Neural crest cell (in vitro differentiated cells): Measurements from ENCODE around the gene PAK6. TPM values are rescaled to one million over a fixed set of nuclear protein-coding genes. Genes with fewer than 3 reads are reported as not detected.

Source experiments
- DNase-seq: peaks from one replicate; pipeline ENCODE4 v3.0.0; 2021; ENCODE audit warnings: low read depth, mixed read lengths, low spot score
- H3K27ac Mint-ChIP-seq: one replicate; pipeline ENCODE4 v1.8.0; 2021; ENCODE audit warnings: mild to moderate bottlenecking, mixed read lengths; ENCODE audit not compliant: unreplicated experiment
- H3K27me3 Mint-ChIP-seq: 2 replicates; pipeline ENCODE4 v1.8.0; 2021; ENCODE audit warnings: low read depth, mild to moderate bottlenecking, mixed read lengths
- H3K36me3 Mint-ChIP-seq: 2 replicates; pipeline ENCODE4 v1.8.0; 2021; ENCODE audit warnings: low read depth, mild to moderate bottlenecking, mixed read lengths
- H3K4me1 Mint-ChIP-seq: 2 replicates; pipeline ENCODE4 v1.8.0; 2021; ENCODE audit warnings: mixed read lengths
- H3K4me3 Mint-ChIP-seq: one replicate; pipeline ENCODE4 v1.8.0; 2021; ENCODE audit warnings: mild to moderate bottlenecking, mixed read lengths
- H3K9me3 Mint-ChIP-seq: 2 replicates; pipeline ENCODE4 v1.8.0; 2021; ENCODE audit warnings: mixed read lengths
- total RNA-seq: library from RNA; stranded (reverse); gene quantifications from 2 replicates; pipeline ENCODE4 v1.2.1, GENCODE V29; 2021
- TF ChIP-seq, protein P1 (sequence below): fragments of 200-600 bp; sonication (generic); conservative IDR thresholded peaks from 2 replicates; pipeline ENCODE4 v1.5.0; 2021; ENCODE audit warnings: antibody characterized with exemption, mild to moderate bottlenecking

PAK6 gene
- total RNA-seq, 1 donor from 2014 or later: 0.28 TPM

DNA sequence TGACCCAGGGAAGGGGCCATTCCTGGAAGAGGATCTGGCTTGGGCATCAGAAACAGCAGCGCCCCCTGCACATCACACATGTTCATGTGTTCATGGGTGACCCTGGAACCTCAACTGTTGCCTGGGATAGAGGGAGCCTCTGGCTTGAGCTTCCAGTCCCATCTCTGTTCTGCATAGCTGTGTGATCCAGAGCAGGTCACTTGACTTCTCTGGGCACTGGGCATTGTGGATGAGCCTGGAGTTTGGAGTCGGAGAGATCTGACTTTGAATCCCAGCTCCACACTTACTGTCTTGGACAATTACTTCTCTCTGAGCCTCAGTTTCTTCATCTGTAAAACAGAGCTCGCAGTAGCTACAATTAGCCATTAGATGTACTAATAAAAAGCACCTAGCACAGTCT, 15.6 kb downstream of the PAK6 start:
- Mint-ChIP-seq H3K36me3 (no peaks in the 10 kb centered on the region), H3K27ac (no peak overlapping the region), H3K4me1 (peaks cover 5% of the 10 kb centered on the region), H3K4me3 (no peak overlapping the region), H3K27me3 (peaks cover 61% of the 10 kb centered on the region), H3K9me3 (no peaks in the 10 kb centered on the region)
- no peak for DNase-seq
- TF ChIP-seq, protein P1, sequence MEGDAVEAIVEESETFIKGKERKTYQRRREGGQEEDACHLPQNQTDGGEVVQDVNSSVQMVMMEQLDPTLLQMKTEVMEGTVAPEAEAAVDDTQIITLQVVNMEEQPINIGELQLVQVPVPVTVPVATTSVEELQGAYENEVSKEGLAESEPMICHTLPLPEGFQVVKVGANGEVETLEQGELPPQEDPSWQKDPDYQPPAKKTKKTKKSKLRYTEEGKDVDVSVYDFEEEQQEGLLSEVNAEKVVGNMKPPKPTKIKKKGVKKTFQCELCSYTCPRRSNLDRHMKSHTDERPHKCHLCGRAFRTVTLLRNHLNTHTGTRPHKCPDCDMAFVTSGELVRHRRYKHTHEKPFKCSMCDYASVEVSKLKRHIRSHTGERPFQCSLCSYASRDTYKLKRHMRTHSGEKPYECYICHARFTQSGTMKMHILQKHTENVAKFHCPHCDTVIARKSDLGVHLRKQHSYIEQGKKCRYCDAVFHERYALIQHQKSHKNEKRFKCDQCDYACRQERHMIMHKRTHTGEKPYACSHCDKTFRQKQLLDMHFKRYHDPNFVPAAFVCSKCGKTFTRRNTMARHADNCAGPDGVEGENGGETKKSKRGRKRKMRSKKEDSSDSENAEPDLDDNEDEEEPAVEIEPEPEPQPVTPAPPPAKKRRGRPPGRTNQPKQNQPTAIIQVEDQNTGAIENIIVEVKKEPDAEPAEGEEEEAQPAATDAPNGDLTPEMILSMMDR: no peak

DNA sequence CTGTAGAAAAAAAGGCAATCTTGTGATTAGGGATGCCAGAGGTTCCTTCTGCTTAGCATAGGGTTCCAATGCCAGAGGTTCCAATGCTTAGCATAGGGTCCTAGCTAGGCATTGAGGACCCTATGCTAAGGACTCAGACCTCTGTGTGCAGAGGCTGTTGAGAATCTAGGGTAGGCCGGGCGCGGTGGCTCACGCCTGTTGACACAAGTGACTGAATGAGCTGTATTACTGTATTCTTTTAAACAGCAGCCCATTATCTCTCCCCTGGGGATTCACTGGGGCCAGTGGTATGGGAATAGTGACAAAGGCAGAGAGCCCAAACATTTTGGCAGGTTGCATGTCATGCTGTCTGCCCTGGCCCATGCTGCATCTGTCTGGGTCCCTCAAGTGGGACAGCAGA, 16.2 kb downstream of the PAK6 start:
- Mint-ChIP-seq H3K4me3 (no peak overlapping the region), H3K36me3 (no peaks in the 10 kb centered on the region), H3K4me1 (peaks cover 5% of the 10 kb centered on the region), H3K9me3 (no peaks in the 10 kb centered on the region), H3K27ac (no peak overlapping the region), H3K27me3 (peaks cover 55% of the 10 kb centered on the region)
- no peak for DNase-seq
- TF ChIP-seq, protein P1: no peak

DNA sequence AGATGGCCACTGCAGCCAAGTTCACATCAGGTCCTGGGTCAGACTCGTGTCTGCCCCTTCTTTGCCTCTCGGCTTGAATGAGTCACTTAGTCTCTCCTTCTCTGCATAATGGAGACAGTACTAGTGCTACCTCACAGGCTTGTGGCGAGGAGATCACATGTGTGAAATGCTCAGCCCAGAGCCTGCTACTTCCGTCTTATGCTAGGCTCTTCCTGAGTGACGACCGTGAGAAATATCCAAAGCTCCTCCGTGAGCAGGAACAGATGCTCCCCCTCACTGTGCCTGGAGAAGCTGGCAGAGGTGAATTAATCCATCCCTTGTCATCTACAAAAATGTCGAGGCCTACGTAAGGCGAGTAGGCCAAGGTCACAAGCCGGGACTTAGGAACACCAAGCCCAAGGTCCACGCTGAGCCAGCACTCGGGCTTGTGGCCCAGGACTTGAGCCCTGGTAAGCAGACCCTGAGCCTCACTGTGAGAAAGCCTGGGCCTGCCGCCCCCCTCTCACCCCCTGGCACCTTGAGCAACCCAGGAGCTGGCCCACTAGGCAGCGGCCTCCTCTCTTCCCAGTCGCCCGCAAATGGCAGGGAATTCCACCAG, 17.9 kb downstream of the PAK6 start:
- H3K4me3 Mint-ChIP-seq: no peak overlapping the region
- no peaks in the 10 kb centered on the region for H3K36me3 Mint-ChIP-seq
- peaks cover 41% of the 10 kb centered on the region for H3K27me3 Mint-ChIP-seq
- H3K27ac Mint-ChIP-seq: peak overlapping the region; percentile 27
- no peaks in the 10 kb centered on the region for H3K9me3 Mint-ChIP-seq
- no peak for DNase-seq
- H3K4me1 Mint-ChIP-seq: peaks cover 5% of the 10 kb centered on the region
- TF ChIP-seq, protein P1: no peak

DNA sequence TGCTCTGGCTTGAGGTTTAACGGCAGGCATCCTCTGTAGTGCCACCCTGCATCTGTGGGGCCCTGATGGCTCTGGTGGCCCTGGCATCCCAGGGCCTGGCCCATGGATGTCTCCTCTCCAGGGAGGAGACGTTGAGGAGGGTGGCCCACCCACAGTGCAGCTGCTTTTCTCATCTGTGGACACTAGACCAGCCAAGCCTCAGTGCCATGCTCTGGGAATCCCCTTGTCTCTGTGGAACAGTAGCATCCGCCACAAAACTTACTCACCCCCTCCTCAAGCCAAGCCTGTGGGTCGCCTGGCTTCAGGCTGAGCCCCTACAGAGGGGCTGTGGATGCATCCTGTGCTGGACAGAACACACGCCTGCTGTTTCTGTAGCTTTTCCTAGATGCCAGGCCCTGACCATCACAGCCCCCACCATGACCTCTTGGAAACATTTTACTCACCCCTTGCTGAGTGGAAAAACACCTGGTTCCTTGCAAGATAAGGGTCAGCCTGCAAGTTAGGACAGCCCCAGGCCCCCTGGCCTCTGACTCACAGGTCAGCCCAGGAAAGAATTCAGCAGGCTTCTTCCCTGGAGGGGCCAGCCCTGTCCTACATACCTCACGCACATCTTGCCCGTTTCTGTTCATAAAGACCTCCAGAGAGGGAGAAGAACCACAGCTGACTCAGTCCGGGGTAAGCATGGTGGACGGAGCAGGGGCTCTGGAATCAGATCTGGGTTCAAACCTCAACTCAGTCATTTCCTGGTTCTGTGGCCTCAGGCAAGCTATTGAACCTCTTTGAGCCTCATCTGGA, 19.0 kb downstream of the PAK6 start:
- Mint-ChIP-seq H3K27ac (no peak overlapping the region), H3K9me3 (no peaks in the 10 kb centered on the region), H3K4me1 (peaks cover 5% of the 10 kb centered on the region), H3K4me3 (no peak overlapping the region), H3K27me3 (peaks cover 36% of the 10 kb centered on the region), H3K36me3 (no peaks in the 10 kb centered on the region)
- TF ChIP-seq, protein P1: no peak
- DNase-seq: no peak

DNA sequence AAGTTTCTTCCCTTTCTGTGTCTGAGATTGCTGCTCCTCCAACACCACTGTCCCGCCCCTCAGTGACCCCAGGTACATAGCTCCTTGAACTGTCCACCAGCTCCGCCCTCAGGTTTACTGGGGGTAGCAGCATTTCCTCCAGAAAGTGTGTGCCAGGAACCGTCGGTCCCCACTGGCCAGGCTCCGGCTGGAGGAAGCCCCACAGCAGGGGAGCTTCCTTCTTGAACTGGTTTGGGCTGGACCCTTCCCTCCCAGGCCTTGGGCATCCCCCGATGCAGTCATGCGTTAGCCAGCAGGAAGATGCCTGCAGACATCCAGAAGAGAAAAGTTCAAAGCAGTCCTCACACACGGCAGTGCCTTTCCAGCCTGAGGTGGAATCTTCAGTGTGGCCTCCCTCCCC, 19.7 kb downstream of the PAK6 start:
- no peak for DNase-seq
- TF ChIP-seq, protein P1: no peak
- Mint-ChIP-seq H3K27ac (no peak overlapping the region), H3K4me1 (peaks cover 5% of the 10 kb centered on the region), H3K9me3 (no peaks in the 10 kb centered on the region), H3K27me3 (peaks cover 29% of the 10 kb centered on the region), H3K4me3 (no peak overlapping the region), H3K36me3 (no peaks in the 10 kb centered on the region)
